Activated T-helper 1 cell treated with Interleukin-2 at 50 U/mL for 16 hours (primary cell): ENCODE data around the gene TNFSF8.

Source experiments
- DNase-seq: peaks from one replicate; pipeline ENCODE4 v3.0.0-alpha.2; 2020; ENCODE audit warnings: low read depth

TNFSF8 gene

DNA sequence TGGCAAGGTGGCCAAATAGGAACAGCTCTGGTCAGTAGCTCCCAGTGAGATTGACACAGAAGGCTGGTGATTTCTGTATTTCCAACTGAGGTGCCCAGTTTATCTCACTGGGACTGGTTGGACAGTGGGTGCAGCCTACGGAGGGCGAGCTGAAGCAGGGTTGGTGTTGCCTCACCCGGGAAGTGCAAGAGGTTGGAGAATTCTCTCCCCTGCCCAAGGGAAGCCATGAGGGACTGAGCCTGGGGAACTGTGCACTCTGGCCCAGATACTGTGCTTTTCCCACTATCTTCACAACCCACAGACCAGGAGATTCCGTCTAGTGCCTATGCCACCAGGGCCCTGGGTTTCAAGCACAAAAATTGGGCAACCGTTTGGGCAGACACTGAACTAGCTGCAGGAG lies 61.0 kb downstream of the TNFSF8 start:
- DNase-seq = no peak

DNA sequence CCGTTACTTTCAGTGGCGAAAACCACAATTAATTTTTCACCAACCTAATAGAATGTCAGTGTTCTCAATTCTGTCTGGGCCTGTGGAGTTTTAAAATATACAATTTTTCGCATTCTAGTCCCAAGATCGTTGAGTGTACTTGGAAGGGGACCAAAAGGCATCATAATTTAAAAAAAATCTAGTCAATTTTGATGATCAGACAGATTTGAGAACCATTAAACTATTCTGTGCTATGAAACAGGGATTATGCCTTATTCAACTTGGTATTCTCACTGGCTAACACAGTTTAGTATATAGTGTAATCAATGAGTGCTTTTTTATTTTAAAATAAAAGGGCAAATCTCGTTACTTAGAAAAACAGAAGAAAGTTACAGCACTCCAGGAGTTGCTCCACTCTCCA lies 63.1 kb downstream of the TNFSF8 start:
- no peak for DNase-seq

DNA sequence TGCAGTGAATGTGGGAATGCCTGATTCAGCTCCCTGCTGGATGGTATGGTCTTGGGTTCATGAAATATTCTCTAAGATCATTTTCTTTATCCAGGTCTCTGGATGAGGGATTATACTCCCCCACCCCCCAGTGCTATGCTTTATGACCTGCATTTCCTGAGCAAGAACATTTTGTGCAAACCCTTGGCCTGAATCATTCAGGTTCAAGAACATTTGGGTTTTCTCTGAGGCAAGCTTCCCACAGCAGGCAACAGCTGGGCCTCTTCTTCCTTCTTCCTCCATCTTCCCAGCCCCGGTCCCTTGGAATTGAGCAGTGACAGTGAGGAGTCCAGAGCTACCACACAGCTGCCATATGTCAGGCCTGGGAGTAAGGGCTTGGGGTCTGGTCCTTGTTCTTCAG lies 65.9 kb downstream of the TNFSF8 start:
- DNase-seq = no peak

DNA sequence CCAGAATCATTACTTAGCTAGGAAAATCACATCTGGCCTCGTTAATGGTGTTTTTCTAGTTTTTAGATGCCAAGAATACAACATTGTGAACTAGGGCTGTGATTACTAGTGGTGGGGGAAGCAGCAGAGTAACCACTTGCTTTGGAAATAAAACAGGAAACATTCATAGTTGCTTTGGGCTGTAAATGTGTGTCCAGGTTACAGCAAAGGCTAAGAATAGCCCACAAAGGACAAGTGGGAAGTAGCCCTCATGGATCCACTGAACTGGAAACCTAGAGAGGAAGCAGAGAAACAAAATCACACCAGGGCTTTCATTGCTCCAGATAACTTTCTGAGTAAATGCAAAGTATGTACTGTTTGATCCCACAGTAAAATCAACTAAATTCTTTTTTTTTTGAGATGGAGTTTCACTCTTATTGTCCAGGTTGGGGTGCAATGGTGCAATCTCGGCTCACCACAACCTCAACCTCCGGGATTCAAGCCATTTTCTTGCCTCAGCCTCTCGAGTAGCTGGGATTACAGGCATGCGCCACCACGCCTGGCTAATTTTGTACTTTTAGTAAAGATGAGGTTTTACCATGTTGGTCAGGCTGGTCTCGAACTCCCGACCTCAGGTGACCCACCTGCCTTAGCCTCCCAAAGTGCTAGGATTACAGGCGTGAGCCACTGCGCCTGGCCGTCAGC lies 68.3 kb downstream of the TNFSF8 start:
- DNase-seq = no peak

DNA sequence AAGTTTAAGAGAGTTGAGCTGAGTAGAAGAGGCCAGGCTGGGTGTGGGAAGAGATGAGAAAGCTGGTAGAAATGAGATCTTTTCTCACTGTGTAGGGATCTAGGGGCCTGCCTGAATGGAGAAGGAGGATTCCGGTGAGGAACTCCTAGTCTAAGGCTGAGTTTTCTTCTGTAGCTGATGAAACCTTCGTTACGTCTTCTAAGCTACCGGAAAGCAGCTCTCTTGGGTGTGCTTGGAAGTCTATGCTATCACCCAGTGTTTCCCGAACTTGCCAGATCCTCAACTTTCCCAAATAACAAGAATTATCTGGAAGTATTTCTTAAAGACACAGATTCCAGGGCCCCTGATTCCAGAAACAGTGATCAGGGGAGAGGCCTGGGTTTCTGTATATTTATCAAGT lies 69.1 kb downstream of the TNFSF8 start:
- DNase-seq = no peak

DNA sequence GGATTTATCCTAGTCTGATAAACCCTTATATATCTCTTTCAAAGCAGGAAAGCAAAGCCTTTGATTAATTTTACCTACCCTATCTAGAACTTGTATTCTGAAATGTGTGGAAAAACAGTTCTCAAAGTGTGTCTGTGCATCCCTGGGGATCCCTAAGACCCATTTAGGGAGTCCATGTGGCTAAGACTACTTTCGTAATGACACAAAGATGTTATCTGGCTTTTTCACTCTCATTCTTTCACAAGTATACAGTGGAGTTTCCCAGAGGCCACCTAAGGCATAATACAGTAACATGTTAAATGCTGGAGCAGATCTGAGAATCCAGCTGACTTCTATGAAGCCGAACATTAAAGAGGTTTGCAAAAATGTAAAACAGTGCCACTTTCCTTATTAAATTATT lies 70.2 kb downstream of the TNFSF8 start:
- DNase-seq = no peak

DNA sequence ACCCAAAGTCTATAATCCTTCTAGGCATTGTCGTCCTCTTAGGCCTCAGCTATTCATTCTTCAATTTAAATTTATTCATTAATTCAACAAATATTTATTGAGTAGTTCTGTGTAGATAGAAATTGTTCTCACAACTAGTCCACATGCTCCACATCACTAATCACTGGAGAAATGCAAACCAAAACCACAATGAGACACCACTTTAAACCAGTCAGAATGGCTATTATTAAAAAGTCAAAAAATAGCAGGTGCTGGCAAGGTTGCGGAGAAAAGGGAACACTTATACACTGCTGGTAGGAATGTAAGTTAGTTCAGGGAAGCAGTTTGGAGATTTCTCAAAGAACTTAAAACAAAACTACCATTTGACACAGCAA lies 73.5 kb downstream of the TNFSF8 start:
- DNase-seq = no peak

DNA sequence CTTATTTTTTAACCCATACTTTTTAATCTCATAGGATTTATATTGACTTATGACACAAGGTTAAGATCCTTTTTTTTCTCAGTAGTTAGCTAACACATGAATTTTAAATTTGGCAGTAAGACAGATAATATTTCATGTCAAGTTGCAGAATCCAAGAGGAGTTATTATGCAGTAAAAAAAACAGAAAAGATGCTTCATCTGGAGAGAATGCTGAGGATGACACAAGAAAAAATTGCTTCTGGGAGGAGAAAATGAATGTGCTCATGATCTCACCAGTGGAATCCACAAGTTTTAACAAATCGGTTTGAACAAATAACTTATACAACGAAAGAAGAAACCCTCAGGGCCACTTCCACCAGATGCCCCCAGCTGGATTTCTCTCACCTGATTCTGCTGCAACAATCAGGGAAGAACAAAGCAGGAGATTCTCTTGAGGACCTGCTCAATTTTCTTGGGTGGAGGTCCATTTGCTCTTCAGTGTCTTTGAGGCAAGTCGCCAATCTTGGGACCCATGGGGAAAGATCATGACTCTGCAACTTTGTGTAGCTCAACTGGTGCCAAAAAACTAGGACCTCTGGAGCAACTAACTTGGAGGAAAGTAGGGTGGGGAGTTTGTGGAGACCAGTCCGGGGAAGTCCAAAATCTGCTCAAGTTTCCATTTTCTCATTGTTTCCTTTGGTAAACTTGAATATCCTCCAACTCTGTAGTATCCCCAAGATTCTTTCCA lies 74.0 kb downstream of the TNFSF8 start:
- no peak for DNase-seq

DNA sequence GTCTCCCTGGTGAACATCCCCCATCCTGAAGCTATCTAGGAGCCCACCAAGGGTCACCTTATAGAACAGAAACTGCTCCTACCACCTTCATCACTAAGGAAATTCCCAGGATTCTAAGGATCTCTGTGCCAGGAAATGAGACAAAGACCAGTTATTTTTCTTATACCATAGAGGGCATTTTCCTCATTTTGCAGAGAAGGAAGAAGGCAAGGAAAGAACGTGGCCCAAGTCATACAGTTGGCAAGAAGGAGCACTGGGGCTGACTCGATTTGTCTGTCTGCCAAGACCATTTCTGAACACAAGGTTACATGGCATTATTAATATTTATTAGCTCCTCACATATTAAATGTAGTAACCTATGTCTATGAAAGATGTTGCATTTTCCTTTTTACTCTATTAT lies 74.9 kb downstream of the TNFSF8 start:
- no peak for DNase-seq

DNA sequence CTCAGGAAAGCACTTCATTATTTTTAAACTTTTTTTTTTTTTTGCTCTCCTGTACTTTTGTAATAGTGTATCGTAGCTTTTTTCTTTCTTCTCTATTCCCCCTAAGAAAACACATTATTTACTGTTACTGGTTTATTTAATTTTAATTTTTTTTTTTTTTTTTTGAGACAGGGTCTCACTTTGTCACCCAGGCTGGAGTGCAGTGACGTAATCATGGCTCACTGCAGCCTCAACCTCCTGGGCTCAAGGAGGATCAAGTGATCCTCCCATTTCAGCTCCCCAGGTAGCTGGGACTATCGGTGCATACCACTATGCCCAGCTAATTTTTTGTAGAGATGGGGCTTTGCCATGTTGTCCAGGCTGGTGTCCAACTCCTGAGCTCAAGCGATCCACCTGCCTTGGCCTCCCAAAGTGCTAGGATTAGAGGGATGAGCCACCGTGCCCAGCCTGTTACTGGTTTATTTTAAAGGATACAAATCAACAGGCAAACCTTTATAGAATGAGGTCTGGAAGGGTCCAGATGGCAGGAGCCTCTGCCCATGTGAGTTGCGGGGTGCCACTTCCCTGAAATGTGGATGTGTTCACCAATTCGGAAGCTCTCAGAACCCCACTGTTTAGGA lies 75.5 kb downstream of the TNFSF8 start:
- DNase-seq = no peak

DNA sequence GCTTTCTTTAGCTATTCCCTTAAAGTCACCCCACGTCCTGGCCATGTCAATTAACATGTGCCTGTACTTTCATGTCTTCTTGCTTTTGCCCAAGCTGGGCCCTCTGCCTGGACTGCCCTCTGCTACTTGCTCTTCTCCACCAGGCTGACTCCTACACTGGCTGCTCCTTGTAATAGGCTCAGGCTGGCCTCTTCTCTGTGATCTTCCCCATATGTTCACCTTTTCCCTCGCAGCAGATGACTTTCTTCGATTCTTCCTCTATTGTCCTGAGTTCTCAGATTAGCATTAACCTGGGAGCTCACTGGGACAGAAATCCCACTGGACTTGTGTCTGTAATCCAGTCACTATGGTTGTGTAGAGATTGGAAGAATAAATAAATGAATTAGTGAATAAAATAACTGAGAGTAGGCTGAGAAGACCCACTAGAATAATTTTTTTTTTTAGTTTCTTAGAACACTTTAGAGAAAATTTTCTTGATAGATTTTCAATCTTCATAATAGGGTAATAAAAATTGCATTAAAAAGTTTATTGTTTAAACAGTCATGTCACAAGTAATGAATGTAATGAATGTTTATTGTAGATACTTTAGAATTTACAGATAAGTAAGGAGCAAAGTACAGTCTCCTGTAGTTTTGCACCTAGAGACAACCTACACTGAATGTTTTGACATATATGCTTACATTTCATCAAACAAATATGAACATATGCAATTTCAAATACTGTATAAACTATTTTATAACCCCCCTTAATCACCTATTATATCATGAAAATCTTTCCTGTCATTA lies 77.1 kb downstream of the TNFSF8 start:
- no peak for DNase-seq

DNA sequence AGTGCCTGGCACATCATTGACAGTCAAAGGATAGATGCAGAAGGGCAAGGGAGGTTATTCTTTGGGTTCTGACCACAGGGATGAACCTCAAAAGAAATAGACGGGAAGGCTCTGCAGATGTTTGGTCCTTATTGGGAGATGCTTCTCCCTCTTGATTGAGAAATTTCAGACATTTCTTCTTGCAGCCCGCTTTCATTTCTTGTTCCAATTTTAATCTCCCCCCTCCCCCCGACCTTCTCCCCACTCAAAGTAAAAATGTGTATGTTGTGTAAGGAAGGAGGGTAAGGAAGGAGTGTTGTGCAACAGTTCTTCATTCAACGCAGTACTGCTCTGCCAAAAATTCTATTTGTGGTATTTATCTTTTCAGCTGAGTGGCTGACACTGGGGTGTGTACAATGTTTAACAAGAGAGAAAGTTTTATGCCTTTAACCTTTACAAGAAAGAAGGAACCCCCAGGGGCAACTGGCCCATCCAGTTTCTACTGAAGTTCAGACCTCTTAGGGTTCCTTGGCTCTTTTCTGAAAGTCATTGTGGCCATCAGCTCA lies 78.3 kb downstream of the TNFSF8 start:
- DNase-seq = no peak

DNA sequence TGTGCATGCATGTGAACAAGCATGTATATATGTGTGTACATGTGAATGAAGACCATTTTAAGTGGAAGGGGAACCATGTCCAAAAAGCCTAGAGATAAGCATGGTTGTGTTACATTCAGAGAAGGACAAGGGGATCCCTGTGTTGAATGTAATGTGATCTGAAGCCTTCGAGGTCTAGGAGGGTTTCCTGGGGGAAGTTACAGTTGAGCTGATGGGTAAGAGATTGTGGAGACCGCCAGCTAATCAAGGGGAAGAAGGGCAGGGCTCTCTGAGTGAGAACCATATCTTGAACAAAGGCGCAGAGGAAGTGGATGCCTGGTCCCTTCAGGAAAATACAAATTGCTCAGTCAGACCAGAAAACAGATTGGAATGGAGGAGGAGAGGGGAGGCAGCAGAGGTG lies 79.1 kb downstream of the TNFSF8 start:
- no peak for DNase-seq
